Activated CD4-positive, CD25-positive, alpha-beta regulatory T cell (primary cell): ENCODE results near the gene FOXD4L3.
"Not testable (repeated sequence)": the region's sequence is repeated elsewhere in the genome, so short reads cannot be mapped to it uniquely, and the experiment has no call there.

ENCODE experiments used
- DNase-seq, 4 experiments: peaks; one replicate each; lab custom pipeline; 2025; lab: John Stamatoyannopoulos, UW

Gene FOXD4L3

GRCh38 chr9:68351689-68352088 is 49.0 kb downstream of the FOXD4L3 start:
- DNase-seq = not testable (repeated sequence)
